Activated CD4-positive, alpha-beta T cell treated with anti-CD3 and anti-CD28 coated beads, Interleukin-2, amount 10 ng/mL, durations not matched to agents 24 days and 14 days (primary cell): ENCODE measurements around the gene NMT2. TPM values are rescaled to one million over a fixed set of nuclear protein-coding genes. Genes with fewer than 3 reads are reported as not detected.

Experiments
- DNase-seq: peaks from one replicate; pipeline ENCODE4 v3.0.0; 2022
- H3K27ac Mint-ChIP-seq: one replicate; pipeline ENCODE4 v1.8.0; 2022; ENCODE audit warnings: mild to moderate bottlenecking, mixed read lengths
- H3K27me3 Mint-ChIP-seq: one replicate; pipeline ENCODE4 v1.8.0; 2022; ENCODE audit warnings: mixed read lengths
- H3K36me3 Mint-ChIP-seq: one replicate; pipeline ENCODE4 v1.8.0; 2022; ENCODE audit warnings: low read depth, mild to moderate bottlenecking, mixed read lengths
- H3K4me1 Mint-ChIP-seq: one replicate; pipeline ENCODE4 v1.8.0; 2021; ENCODE audit warnings: mixed read lengths
- H3K4me3 Mint-ChIP-seq: one replicate; pipeline ENCODE4 v1.8.0; 2022; ENCODE audit warnings: mild to moderate bottlenecking, moderate library complexity, mixed read lengths
- H3K9me3 Mint-ChIP-seq: one replicate; pipeline ENCODE4 v1.8.0; 2021; ENCODE audit warnings: mixed read lengths
- intact Hi-C: fragments of 100-400 bp; cut with micrococcal nuclease; formaldehyde crosslinking; loops from one replicate; pipeline ENCODE4 v1.15.1; 2023
- total RNA-seq: library from RNA; stranded (reverse); gene quantifications from 2 replicates; pipeline ENCODE4 v1.2.3, GENCODE V29; 2022

NMT2 gene
- total RNA-seq, 1 donor from 2014 or later: 13.7 TPM

GRCh38 chr10:15118615-15119014 lies 49.9 kb downstream of the NMT2 start:
- intact Hi-C loops: no loop called here
- peaks cover 8% of the 10 kb centered on the region for H3K4me1 Mint-ChIP-seq
- H3K27ac Mint-ChIP-seq: no peak overlapping the region
- H3K27me3 Mint-ChIP-seq: no peaks in the 10 kb centered on the region
- H3K4me3 Mint-ChIP-seq: no peak overlapping the region
- peaks cover 29% of the 10 kb centered on the region for H3K36me3 Mint-ChIP-seq
- H3K9me3 Mint-ChIP-seq: no peaks in the 10 kb centered on the region
- DNase-seq: no peak

GRCh38 chr10:15116225-15116624 lies 52.3 kb downstream of the NMT2 start:
- intact Hi-C loops: no loop called here
- Mint-ChIP-seq H3K4me3 (no peak overlapping the region), H3K27me3 (no peaks in the 10 kb centered on the region), H3K27ac (no peak overlapping the region), H3K9me3 (no peaks in the 10 kb centered on the region), H3K36me3 (peaks cover 27% of the 10 kb centered on the region), H3K4me1 (peaks cover 3% of the 10 kb centered on the region)
- no peak for DNase-seq

GRCh38 chr10:15113766-15114165 lies 54.7 kb downstream of the NMT2 start:
- intact Hi-C loops: no loop called here
- H3K4me1 Mint-ChIP-seq: peaks cover 3% of the 10 kb centered on the region
- no peak overlapping the region for H3K27ac Mint-ChIP-seq
- H3K4me3 Mint-ChIP-seq: no peak overlapping the region
- no peak for DNase-seq
- H3K27me3 Mint-ChIP-seq: no peaks in the 10 kb centered on the region
- no peaks in the 10 kb centered on the region for H3K9me3 Mint-ChIP-seq
- H3K36me3 Mint-ChIP-seq: peaks cover 27% of the 10 kb centered on the region

- Mint-ChIP-seq H3K27ac (no peak overlapping the region), H3K4me3 (no peak overlapping the region)
These were observed 55.8 kb downstream of the NMT2 start for GRCh38 chr10:15112657-15113056.

GRCh38 chr10:15106352-15107013 lies 62.0 kb downstream of the NMT2 start:
- peak overlapping the region; percentile 20 for H3K27ac Mint-ChIP-seq
- no peaks in the 10 kb centered on the region for H3K27me3 Mint-ChIP-seq
- peaks cover 50% of the 10 kb centered on the region for H3K36me3 Mint-ChIP-seq
- intact Hi-C loops: loop anchor here (1.0 to 2.0 kb wide), 2 partner anchors 115 to 608 kb away; no protein-coding TSS in a partner anchor
- peaks cover 6% of the 10 kb centered on the region for H3K4me1 Mint-ChIP-seq
- H3K9me3 Mint-ChIP-seq: no peaks in the 10 kb centered on the region
- H3K4me3 Mint-ChIP-seq: no peak overlapping the region
- peak; percentile 90 for DNase-seq

More at GRCh38 chr10:15112657-15113056, 55.8 kb downstream of the NMT2 start:
- peaks cover 33% of the 10 kb centered on the region for H3K36me3 Mint-ChIP-seq
- peaks cover 3% of the 10 kb centered on the region for H3K4me1 Mint-ChIP-seq
- no peaks in the 10 kb centered on the region for H3K27me3 Mint-ChIP-seq
- intact Hi-C loops: no loop called here
- no peaks in the 10 kb centered on the region for H3K9me3 Mint-ChIP-seq
- no peak for DNase-seq

GRCh38 chr10:15103513-15103912 lies 65.0 kb downstream of the NMT2 start:
- intact Hi-C loops: no loop called here
- peaks cover 51% of the 10 kb centered on the region for H3K36me3 Mint-ChIP-seq
- no peak for DNase-seq
- H3K9me3 Mint-ChIP-seq: no peaks in the 10 kb centered on the region
- peak overlapping the region; percentile 18 for H3K27ac Mint-ChIP-seq
- H3K4me3 Mint-ChIP-seq: no peak overlapping the region
- H3K27me3 Mint-ChIP-seq: no peaks in the 10 kb centered on the region
- peaks cover 17% of the 10 kb centered on the region for H3K4me1 Mint-ChIP-seq

GRCh38 chr10:15099886-15100285 lies 68.6 kb downstream of the NMT2 start:
- Mint-ChIP-seq H3K4me3 (peak overlapping the region; percentile 27), H3K27me3 (peaks cover 2% of the 10 kb centered on the region), H3K9me3 (no peaks in the 10 kb centered on the region), H3K27ac (peak overlapping the region; percentile 46), H3K4me1 (peaks cover 20% of the 10 kb centered on the region), H3K36me3 (peaks cover 40% of the 10 kb centered on the region)
- intact Hi-C loops: loop anchor here (5.0 kb wide), 1 partner anchor 272 kb away; the partner anchor contains the start of gene FAM171A1
- DNase-seq: no peak

GRCh38 chr10:15097011-15097812 lies 71.3 kb downstream of the NMT2 start, which contains the start of gene RPP38:
Gene RPP38, plus strand, starts transcription at chr10:15097355. Its CDS starts 5,960 bp downstream, at chr10:15103315.
- peaks cover 20% of the 10 kb centered on the region for H3K4me1 Mint-ChIP-seq
- DNase-seq: peak; percentile 98
- H3K36me3 Mint-ChIP-seq: peaks cover 24% of the 10 kb centered on the region
- H3K4me3 Mint-ChIP-seq: peak within 1 kb of the TSS; percentile 95
- peaks cover 2% of the 10 kb centered on the region for H3K27me3 Mint-ChIP-seq
- intact Hi-C loops: loop anchor here (1.0 to 5.0 kb wide), 7 partner anchors 9 to 275 kb away; partner anchors contain the start of genes ACBD7, CDNF, DCLRE1C and FAM171A1
- H3K9me3 Mint-ChIP-seq: no peaks in the 10 kb centered on the region
- H3K27ac Mint-ChIP-seq: peak within 1 kb of the TSS; percentile 92

- DNase-seq: no peak
- H3K4me3 Mint-ChIP-seq: peak overlapping the region; percentile 95
- peak overlapping the region; percentile 92 for H3K27ac Mint-ChIP-seq
- peaks cover 20% of the 10 kb centered on the region for H3K4me1 Mint-ChIP-seq
- peaks cover 20% of the 10 kb centered on the region for H3K36me3 Mint-ChIP-seq
- intact Hi-C loops: loop anchor here (1.0 to 5.0 kb wide), 7 partner anchors 8 to 276 kb away; partner anchors contain the start of genes ACBD7, CDNF, DCLRE1C and FAM171A1
- H3K27me3 Mint-ChIP-seq: peaks cover 2% of the 10 kb centered on the region
- no peaks in the 10 kb centered on the region for H3K9me3 Mint-ChIP-seq
These were observed 71.9 kb downstream of the NMT2 start for GRCh38 chr10:15096661-15097010.

- peaks cover 3% of the 10 kb centered on the region for H3K27me3 Mint-ChIP-seq
- peaks cover 8% of the 10 kb centered on the region for H3K4me1 Mint-ChIP-seq
- no peaks in the 10 kb centered on the region for H3K9me3 Mint-ChIP-seq
- H3K4me3 Mint-ChIP-seq: no peak overlapping the region
- no peak for DNase-seq
- H3K27ac Mint-ChIP-seq: no peak overlapping the region
- intact Hi-C loops: no loop called here
- peaks cover 5% of the 10 kb centered on the region for H3K36me3 Mint-ChIP-seq
These were observed 75.6 kb downstream of the NMT2 start for GRCh38 chr10:15092855-15093408.

GRCh38 chr10:15091418-15091817 lies 77.1 kb downstream of the NMT2 start:
- intact Hi-C loops: no loop called here
- Mint-ChIP-seq H3K4me1 (peaks cover 3% of the 10 kb centered on the region), H3K27me3 (peaks cover 3% of the 10 kb centered on the region), H3K36me3 (no peaks in the 10 kb centered on the region), H3K27ac (no peak overlapping the region), H3K4me3 (no peak overlapping the region), H3K9me3 (no peaks in the 10 kb centered on the region)
- no peak for DNase-seq

- peak within 1 kb of the TSS; percentile 79 for H3K4me3 Mint-ChIP-seq
- H3K27ac Mint-ChIP-seq: no peak within 1 kb of the TSS
- intact Hi-C loops: loop anchor here (1.0 kb wide), 1 partner anchor 9 kb away; the partner anchor contains the start of gene RPP38
- peaks cover 5% of the 10 kb centered on the region for H3K4me1 Mint-ChIP-seq
- peaks cover 8% of the 10 kb centered on the region for H3K27me3 Mint-ChIP-seq
- no peaks in the 10 kb centered on the region for H3K36me3 Mint-ChIP-seq
- H3K9me3 Mint-ChIP-seq: no peaks in the 10 kb centered on the region
- DNase-seq: peak; percentile 95
These were observed 79.8 kb downstream of the NMT2 start, which contains the start of gene ACBD7 for GRCh38 chr10:15088428-15089261. Gene ACBD7, minus strand, starts transcription at chr10:15088776. Its CDS starts 48 bp downstream, at chr10:15088728.

GRCh38 chr10:15084502-15084922 lies 84.0 kb downstream of the NMT2 start:
- intact Hi-C loops: no loop called here
- peaks cover 5% of the 10 kb centered on the region for H3K4me1 Mint-ChIP-seq
- peaks cover 6% of the 10 kb centered on the region for H3K27me3 Mint-ChIP-seq
- no peak overlapping the region for H3K4me3 Mint-ChIP-seq
- no peak overlapping the region for H3K27ac Mint-ChIP-seq
- DNase-seq: no peak
- H3K36me3 Mint-ChIP-seq: no peaks in the 10 kb centered on the region
- no peaks in the 10 kb centered on the region for H3K9me3 Mint-ChIP-seq
